Coronary artery (tissue), 2 donors: ENCODE measurements around the gene LGALS1.

Experiments
- DNase-seq: peaks from one replicate; pipeline ENCODE4 v3.0.0-alpha.2; 2017; ENCODE audit warnings: low spot score
- H3K27ac ChIP-seq, 2 donors: fragments of 200-600 bp; sonication (generic); one replicate each; pipeline ENCODE4 v1.5.1; 2016 to 2019
- H3K4me3 ChIP-seq: fragments of 200-600 bp; sonication (generic); 2 replicates; pipeline ENCODE4 v1.5.1; 2016; ENCODE audit warnings: mild to moderate bottlenecking, moderate library complexity
- TF ChIP-seq, protein P1 (sequence below): fragments of 200-600 bp; sonication (generic); IDR thresholded peaks from one replicate; pipeline ENCODE4 v1.5.1; 2019; ENCODE audit warnings: antibody characterized with exemption

The LGALS1 gene

DNA sequence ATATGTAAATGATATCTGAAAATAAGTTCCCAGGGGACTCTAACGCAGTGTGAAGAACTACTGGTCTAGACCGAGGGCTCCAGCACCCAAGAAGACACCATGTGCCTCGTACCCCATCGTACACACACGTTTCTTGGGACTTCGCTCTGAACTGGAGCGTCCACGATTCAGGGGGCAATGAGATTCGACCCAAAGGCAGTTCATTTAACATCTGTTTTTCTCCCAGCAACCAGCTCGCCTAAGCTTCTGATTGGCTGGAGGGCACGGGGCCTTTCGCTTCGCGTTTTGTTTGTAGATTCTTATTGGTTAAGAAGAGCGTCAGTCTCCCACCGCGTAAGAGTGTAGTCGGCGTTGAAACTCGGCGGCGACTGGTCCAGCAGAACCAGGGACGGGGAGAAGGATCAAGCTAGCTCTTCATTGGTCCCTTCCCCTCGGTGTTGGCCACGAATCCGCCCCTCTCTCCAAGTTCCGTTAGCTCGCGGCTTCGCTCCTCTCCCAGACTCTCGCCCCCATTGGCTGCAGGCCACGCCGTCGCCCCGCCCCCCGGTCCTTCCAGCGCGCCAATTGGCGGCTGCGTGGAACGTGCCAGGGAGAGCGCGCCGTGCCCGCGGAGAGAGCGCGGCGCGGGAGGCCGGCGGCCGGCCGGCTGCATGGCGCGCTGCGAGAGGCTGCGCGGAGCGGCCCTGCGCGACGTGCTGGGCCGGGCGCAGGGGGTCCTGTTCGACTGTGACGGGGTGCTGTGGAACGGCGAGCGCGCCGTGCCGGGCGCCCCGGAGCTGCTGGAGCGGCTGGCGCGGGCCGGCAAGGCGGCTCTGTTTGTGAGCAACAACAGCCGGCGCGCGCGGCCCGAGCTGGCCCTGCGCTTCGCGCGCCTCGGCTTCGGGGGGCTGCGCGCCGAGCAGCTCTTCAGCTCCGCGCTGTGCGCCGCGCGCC, 17.0 kb upstream of the LGALS1 start, which contains the start of gene PDXP:
TSS of gene PDXP (plus strand) at position 591 of the 933 bp plus-strand sequence. CDS start at position 651, 60 bp downstream.
- peak; percentile 100 for DNase-seq
- peak within 1 kb of the TSS; percentile 91 for H3K4me3 ChIP-seq
- TF ChIP-seq, protein P1, sequence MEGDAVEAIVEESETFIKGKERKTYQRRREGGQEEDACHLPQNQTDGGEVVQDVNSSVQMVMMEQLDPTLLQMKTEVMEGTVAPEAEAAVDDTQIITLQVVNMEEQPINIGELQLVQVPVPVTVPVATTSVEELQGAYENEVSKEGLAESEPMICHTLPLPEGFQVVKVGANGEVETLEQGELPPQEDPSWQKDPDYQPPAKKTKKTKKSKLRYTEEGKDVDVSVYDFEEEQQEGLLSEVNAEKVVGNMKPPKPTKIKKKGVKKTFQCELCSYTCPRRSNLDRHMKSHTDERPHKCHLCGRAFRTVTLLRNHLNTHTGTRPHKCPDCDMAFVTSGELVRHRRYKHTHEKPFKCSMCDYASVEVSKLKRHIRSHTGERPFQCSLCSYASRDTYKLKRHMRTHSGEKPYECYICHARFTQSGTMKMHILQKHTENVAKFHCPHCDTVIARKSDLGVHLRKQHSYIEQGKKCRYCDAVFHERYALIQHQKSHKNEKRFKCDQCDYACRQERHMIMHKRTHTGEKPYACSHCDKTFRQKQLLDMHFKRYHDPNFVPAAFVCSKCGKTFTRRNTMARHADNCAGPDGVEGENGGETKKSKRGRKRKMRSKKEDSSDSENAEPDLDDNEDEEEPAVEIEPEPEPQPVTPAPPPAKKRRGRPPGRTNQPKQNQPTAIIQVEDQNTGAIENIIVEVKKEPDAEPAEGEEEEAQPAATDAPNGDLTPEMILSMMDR = no peak
- peak within 1 kb of the TSS; percentile 55 to 89 for H3K27ac ChIP-seq

DNA sequence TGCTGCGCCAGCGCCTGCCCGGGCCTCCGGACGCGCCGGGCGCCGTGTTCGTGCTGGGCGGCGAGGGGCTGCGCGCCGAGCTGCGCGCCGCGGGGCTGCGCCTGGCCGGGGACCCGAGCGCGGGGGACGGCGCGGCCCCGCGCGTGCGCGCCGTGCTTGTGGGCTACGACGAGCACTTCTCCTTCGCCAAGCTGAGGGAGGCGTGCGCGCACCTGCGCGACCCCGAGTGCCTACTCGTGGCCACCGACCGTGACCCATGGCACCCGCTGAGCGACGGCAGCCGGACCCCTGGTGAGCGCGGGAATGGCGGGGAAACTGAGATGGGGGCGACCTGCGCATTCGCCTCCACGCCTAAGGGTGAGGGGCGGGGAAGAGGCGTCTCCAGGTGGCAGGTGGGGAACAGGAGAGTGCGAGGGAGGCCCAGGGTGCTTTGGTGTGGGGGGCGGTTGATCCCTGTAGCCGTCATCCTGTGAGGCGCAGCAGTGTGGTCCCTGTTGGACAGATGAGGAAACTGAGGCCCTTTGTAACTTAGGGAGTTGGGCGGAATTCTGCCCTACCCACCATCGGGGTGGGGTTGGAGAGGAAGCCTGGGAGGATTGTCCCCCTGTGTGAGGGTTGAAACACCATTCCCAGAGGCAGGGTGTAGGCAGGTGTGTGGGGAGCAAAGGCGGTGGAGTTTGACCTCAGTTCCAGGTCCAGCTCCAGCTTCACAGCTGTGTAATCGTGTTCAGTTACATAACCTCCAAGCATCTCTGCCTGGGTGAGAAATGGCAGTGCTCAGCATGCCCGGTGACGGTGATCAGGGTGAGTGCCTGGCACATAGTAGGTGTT, 16.2 kb upstream of the LGALS1 start:
- peak; percentile 72 for DNase-seq

DNA sequence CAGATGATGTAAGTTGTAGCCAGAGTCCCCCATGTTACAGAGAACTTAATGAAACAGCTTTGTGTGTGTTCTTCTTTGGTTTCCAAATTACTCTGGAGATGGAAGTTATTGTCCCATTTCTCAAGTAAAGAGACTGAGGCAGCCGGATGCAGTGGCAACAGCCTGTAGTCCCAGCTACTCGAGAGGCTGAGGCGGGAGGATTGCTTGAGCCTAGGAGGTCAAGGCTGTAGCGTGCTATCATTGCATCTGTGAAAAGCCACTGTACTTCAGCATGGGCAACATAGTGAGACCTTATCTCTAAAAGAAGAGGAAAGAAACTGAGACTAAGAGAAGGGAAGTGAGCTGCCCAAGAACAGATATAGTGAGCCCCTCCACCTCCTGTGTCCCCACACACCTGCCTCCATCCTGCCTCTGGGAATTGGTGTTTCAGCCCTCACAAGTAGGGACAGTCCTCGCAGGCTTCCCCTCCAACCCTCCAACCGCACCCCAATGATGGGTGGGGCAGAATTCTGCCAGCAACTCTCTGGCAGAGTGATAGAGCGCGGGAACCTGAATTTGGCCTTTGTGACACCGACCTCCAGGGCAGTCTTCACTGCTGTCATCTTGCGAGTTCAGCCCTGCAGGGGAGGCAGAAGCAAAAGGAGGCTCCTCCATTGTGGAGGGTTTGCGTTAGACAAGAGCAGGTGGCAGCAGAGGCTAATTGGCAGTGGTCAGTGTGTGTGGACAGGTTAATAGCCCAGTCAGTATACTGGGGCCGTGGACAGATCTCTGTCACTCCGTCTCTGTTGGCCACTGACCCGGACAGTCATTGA, 15.3 kb upstream of the LGALS1 start:
- Histone ChIP-seq H3K4me3 (peak overlapping the region; percentile 91), H3K27ac (peak overlapping the region in 1 of 2 donors; percentile 75)
- TF ChIP-seq, protein P1 = no peak
- no peak for DNase-seq

More for the DNA sequence above, 16.2 kb upstream of the LGALS1 start:
- Histone ChIP-seq H3K4me3 (peak overlapping the region; percentile 91), H3K27ac (peak overlapping the region in 1 of 2 donors; percentile 89)
- TF ChIP-seq, protein P1 = no peak

DNA sequence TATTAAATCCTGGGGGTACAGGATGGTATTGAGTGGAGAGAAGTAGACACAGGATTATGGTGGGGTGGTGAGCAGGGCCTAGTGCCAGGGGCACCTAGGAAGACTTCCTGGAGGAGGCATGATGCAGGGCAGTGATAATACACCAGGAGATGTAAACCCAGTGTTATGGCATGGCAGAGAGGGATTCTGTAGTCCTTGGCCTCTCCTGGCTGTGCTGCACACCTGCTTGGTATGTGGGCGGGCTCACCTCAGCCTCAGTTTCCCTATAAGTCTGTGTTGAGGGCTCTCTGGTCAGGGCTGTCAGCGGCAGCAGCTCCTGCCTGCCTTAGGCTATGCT, 14.8 kb upstream of the LGALS1 start:
- no peak for DNase-seq
- TF ChIP-seq, protein P1 = no peak
- Histone ChIP-seq H3K4me3 (no peak overlapping the region), H3K27ac (peak overlapping the region in 1 of 2 donors; percentile 75)

DNA sequence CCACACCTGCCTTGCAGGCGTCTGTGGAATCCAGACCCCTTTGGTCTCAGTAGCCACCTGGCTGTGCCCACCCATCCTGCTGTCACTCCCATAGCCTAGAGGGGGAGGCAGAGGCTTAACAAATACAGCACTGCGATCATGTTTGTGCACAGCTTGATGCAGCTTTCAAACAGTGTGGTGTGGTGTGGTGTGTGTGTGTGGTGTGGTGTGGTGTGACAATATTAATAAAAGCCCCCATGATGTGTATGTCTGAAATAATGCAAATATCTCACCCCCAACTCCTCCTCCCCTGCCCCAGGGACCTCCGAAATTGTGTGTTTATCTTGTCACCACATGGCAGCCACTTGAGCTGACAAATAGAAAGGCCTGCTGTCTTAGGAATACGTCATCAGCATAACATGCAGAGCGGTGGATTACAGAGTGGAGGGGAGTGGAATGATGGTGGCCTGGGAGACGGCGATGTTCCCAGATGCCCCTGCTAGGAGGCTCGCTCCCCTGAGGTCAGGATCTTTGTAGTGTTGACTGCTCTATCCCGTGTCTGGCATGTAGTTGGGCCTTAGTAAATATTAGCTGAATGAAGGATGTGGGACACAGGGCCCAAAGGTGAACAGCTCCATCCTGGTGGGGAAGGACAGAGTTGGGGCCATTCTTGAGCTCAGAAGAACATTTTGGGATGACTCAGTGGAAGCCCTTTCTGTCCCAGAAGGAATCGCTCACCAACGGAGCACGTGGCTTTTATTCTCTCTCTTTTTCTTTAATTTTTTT, 14.1 kb upstream of the LGALS1 start:
- peak overlapping the region in 1 of 2 donors; percentile 75 for H3K27ac ChIP-seq
- TF ChIP-seq, protein P1 = no peak
- H3K4me3 ChIP-seq = peak overlapping the region; percentile 1
- DNase-seq = no peak

DNA sequence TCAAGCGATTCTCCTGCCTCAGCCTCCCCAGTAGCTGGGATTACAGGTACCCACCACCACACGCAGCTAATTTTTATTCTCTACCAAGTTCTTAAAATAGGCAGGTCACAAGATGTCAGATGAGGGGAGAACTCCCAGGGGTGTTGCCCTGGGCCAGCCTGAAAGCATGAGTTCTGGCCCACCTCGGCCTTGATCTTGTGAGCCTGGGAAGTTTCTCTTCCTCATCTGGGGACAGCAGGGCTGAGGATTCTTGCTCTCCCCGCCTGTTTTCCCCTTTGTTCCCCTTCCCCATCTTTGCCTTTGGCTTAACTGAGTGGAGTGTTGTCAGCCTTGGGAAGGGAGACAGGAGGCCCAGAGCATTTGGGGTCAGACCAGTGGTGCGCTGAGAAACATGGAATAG, 13.4 kb upstream of the LGALS1 start:
- TF ChIP-seq, protein P1 = no peak
- Histone ChIP-seq H3K27ac (peak overlapping the region in 1 of 2 donors; percentile 49), H3K4me3 (no peak overlapping the region)
- no peak for DNase-seq
